GM18502 (cell line): ENCODE data around the gene TSFM.

ENCODE experiments used
- ATAC-seq: cut with Tn5 transposase; IDR thresholded peaks from one replicate; pipeline ENCODE4 v1.9.1; 2021; ENCODE audit warnings: mild to moderate bottlenecking; ENCODE audit not compliant: unreplicated experiment, poor library complexity

TSFM gene

GRCh38 chr12:57782608-57783465, at the start of gene TSFM:
Gene TSFM (plus strand): TSS chr12:57782787. CDS start chr12:57782802, 15 bp downstream.
- ATAC-seq: peak; percentile 84

GRCh38 chr12:57733928-57734327, 48.7 kb upstream of the TSFM start:
- no peak for ATAC-seq

- no peak for ATAC-seq
Measured at GRCh38 chr12:57734591-57734990, 48.0 kb upstream of the TSFM start.

GRCh38 chr12:57735198-57735855, 47.3 kb upstream of the TSFM start:
- ATAC-seq: no peak

- ATAC-seq: no peak
Measured at GRCh38 chr12:57735952-57736740, 46.4 kb upstream of the TSFM start.

- ATAC-seq: no peak
Measured at GRCh38 chr12:57736741-57737466, 45.7 kb upstream of the TSFM start.

- ATAC-seq: no peak
Measured at GRCh38 chr12:57737467-57738460, 44.8 kb upstream of the TSFM start.

- ATAC-seq: no peak
Measured at GRCh38 chr12:57738661-57739237, 43.8 kb upstream of the TSFM start, which contains the start of gene AGAP2. Gene AGAP2 (minus strand): TSS chr12:57738742. CDS start chr12:57738246, 496 bp downstream.

GRCh38 chr12:57739387-57739786, 43.2 kb upstream of the TSFM start:
- ATAC-seq: no peak

- ATAC-seq: no peak
Measured at GRCh38 chr12:57739914-57740538, 42.6 kb upstream of the TSFM start.

GRCh38 chr12:57740656-57741412, 41.8 kb upstream of the TSFM start:
- peak; percentile 61 for ATAC-seq

- no peak for ATAC-seq
Measured at GRCh38 chr12:57741413-57741789, 41.2 kb upstream of the TSFM start.

GRCh38 chr12:57741844-57742738, 40.5 kb upstream of the TSFM start:
- peak; percentile 56 for ATAC-seq

- ATAC-seq: no peak
Measured at GRCh38 chr12:57743769-57744168, 38.8 kb upstream of the TSFM start.

- ATAC-seq: peak; percentile 42
Measured at GRCh38 chr12:57744194-57744776, 38.3 kb upstream of the TSFM start.
